H9 (cell line): Measurements from ENCODE around the gene NCAM1. TPM values are rescaled to one million over a fixed set of nuclear protein-coding genes. Genes with fewer than 3 reads are reported as not detected.

Experiments used
- DNase-seq: peaks from one replicate; pipeline ENCODE4 v3.0.0-alpha.2; 2017
- H2AFZ ChIP-seq: one replicate; pipeline ENCODE4 v1.6.1; 2013; ENCODE audit warnings: mild to moderate bottlenecking, low read length, control low read depth, moderate library complexity
- H2AK5ac ChIP-seq: 2 replicates; pipeline ENCODE4 v1.6.1; 2013; ENCODE audit warnings: low read length, control low read depth, mixed read lengths; ENCODE audit not compliant: insufficient read length
- H2BK120ac ChIP-seq: one replicate; pipeline ENCODE4 v1.6.1; 2013; ENCODE audit warnings: low read depth, mild to moderate bottlenecking, low read length, control low read depth, inconsistent platforms; ENCODE audit not compliant: poor library complexity, severe bottlenecking
- H2BK12ac ChIP-seq: 2 replicates; pipeline ENCODE4 v1.6.1; 2013; ENCODE audit warnings: low read length, control low read depth, mixed read lengths, low read depth; ENCODE audit not compliant: insufficient read length
- H2BK15ac ChIP-seq: 2 replicates; pipeline ENCODE4 v1.6.1; 2013; ENCODE audit warnings: low read depth, low read length, control low read depth
- H2BK20ac ChIP-seq: one replicate; pipeline ENCODE4 v1.6.1; 2013; ENCODE audit warnings: low read depth, mild to moderate bottlenecking, low read length, control low read depth, inconsistent platforms; ENCODE audit not compliant: poor library complexity, severe bottlenecking
- H2BK5ac ChIP-seq: 2 replicates; pipeline ENCODE4 v1.6.1; 2013; ENCODE audit warnings: low read length, control low read depth, mixed read lengths; ENCODE audit not compliant: insufficient read length
- H3K14ac ChIP-seq: 2 replicates; pipeline ENCODE4 v1.6.1; 2013; ENCODE audit warnings: low read length, control low read depth; ENCODE audit not compliant: insufficient read depth
- H3K18ac ChIP-seq: 2 replicates; pipeline ENCODE4 v1.6.1; 2013; ENCODE audit warnings: low read depth, mild to moderate bottlenecking, mixed read lengths, low read length, control low read depth; ENCODE audit not compliant: insufficient read length
- H3K23ac ChIP-seq: 2 replicates; pipeline ENCODE4 v1.6.1; 2013; ENCODE audit warnings: low read length, control low read depth, mixed read lengths, low read depth; ENCODE audit not compliant: insufficient read length
- H3K23me2 ChIP-seq: 2 replicates; pipeline ENCODE4 v1.6.1; 2013; ENCODE audit warnings: low read depth, mild to moderate bottlenecking, mixed read lengths, low read length, control low read depth; ENCODE audit not compliant: insufficient read length, poor library complexity, severe bottlenecking
- H3K27ac ChIP-seq: 2 replicates; pipeline ENCODE4 v1.5.1; 2013; ENCODE audit warnings: low read length, control low read depth, mixed read lengths, low read depth; ENCODE audit not compliant: insufficient read length
- H3K27me3 ChIP-seq: 2 replicates; pipeline ENCODE4 v1.6.1; 2013; ENCODE audit warnings: low read length, control low read depth, inconsistent platforms; ENCODE audit not compliant: insufficient read depth
- H3K4ac ChIP-seq: 2 replicates; pipeline ENCODE4 v1.6.1; 2013; ENCODE audit warnings: low read depth, mild to moderate bottlenecking, control low read depth, inconsistent platforms, low read length, moderate library complexity
- H3K4me1 ChIP-seq: 2 replicates; pipeline ENCODE4 v1.6.1; 2013; ENCODE audit warnings: low read length, control low read depth, inconsistent platforms; ENCODE audit not compliant: insufficient read depth
- H3K4me2 ChIP-seq: 2 replicates; pipeline ENCODE4 v1.6.1; 2013; ENCODE audit warnings: low read length, control low read depth, mixed read lengths; ENCODE audit not compliant: insufficient read length, insufficient read depth
- H3K56ac ChIP-seq: 2 replicates; pipeline ENCODE4 v1.6.1; 2013; ENCODE audit warnings: low read depth, mild to moderate bottlenecking, mixed read lengths, low read length, control low read depth; ENCODE audit not compliant: insufficient read length
- H3K79me1 ChIP-seq: 2 replicates; pipeline ENCODE4 v1.6.1; 2013; ENCODE audit warnings: low read depth, mild to moderate bottlenecking, moderate library complexity, low read length, control low read depth, inconsistent platforms; ENCODE audit not compliant: insufficient read depth, poor library complexity, severe bottlenecking
- H3K79me2 ChIP-seq: 2 replicates; pipeline ENCODE4 v1.6.1; 2013; ENCODE audit warnings: low read length, control low read depth, inconsistent platforms; ENCODE audit not compliant: insufficient read depth
- H3K9ac ChIP-seq: 2 replicates; pipeline ENCODE4 v1.6.1; 2013; ENCODE audit warnings: low read length, control low read depth, mixed read lengths; ENCODE audit not compliant: insufficient read length; ENCODE audit errors: extremely low read depth
- H3K9me3 ChIP-seq: one replicate; pipeline ENCODE4 v1.6.1; 2013; ENCODE audit warnings: low read depth, low read length, inconsistent platforms; ENCODE audit not compliant: control insufficient read depth
- H3T11ph ChIP-seq: one replicate; pipeline ENCODE4 v1.6.1; 2013; ENCODE audit warnings: mild to moderate bottlenecking, low read length, control low read depth, inconsistent platforms
- H4K20me1 ChIP-seq: one replicate; pipeline ENCODE4 v1.6.1; 2013; ENCODE audit not compliant: control insufficient read depth, insufficient read length, insufficient read depth
- H4K5ac ChIP-seq: 2 replicates; pipeline ENCODE4 v1.6.1; 2013; ENCODE audit warnings: low read depth, mild to moderate bottlenecking, mixed read lengths, low read length, control low read depth; ENCODE audit not compliant: insufficient read length
- H4K8ac ChIP-seq: replicated peaks from 2 replicates; pipeline ENCODE4 v1.6.1; 2013; ENCODE audit warnings: low read length, control low read depth, mixed read lengths, low read depth; ENCODE audit not compliant: insufficient read length
- H4K91ac ChIP-seq: 2 replicates; pipeline ENCODE4 v1.6.1; 2013; ENCODE audit warnings: low read depth, mild to moderate bottlenecking, moderate library complexity, mixed read lengths, low read length, control low read depth; ENCODE audit not compliant: insufficient read length
- H3K27ac Mint-ChIP-seq, 3 experiments: 2 replicates in 2 of 3; 3 replicates in 1 of 3; pipeline ENCODE4 v1.8.0; 2020 to 2021; ENCODE audit warnings: mixed read lengths in 3 of 3, mild to moderate bottlenecking in 1 of 3, moderate library complexity in 1 of 3
- H3K27me3 Mint-ChIP-seq: 2 replicates; pipeline ENCODE4 v1.8.0; 2021; ENCODE audit warnings: low read depth, mild to moderate bottlenecking, moderate library complexity, mixed read lengths
- H3K36me3 Mint-ChIP-seq, 3 experiments: 2 replicates in 2 of 3; 3 replicates in 1 of 3; pipeline ENCODE4 v1.8.0; 2020 to 2021; ENCODE audit warnings: low read depth in 3 of 3, mixed read lengths in 3 of 3; ENCODE audit not compliant: insufficient read depth in 1 of 3
- H3K4me1 Mint-ChIP-seq, 2 experiments: 2 replicates each; pipeline ENCODE4 v1.8.0; 2020; ENCODE audit warnings: mixed read lengths in 2 of 2
- H3K4me3 Mint-ChIP-seq, 2 experiments: 2 replicates in 1 of 2; 3 replicates in 1 of 2; pipeline ENCODE4 v1.8.0; 2020 to 2021; ENCODE audit warnings: mild to moderate bottlenecking in 2 of 2, mixed read lengths in 2 of 2, moderate library complexity in 1 of 2
- H3K9me3 Mint-ChIP-seq, 2 experiments: 2 replicates in 1 of 2; 3 replicates in 1 of 2; pipeline ENCODE4 v1.8.0; 2020; ENCODE audit warnings: mild to moderate bottlenecking in 2 of 2, mixed read lengths in 2 of 2, moderate library complexity in 1 of 2
- WGBS: extraction: QIAGEN DNeasy Blood & Tissue Kit; methylation state at CpG from one replicate; pipeline ENCODE4 v1.1.7; 2013; ENCODE audit warnings: missing lambda C conversion rate, low lambda C conversion rate, mixed read lengths; ENCODE audit not compliant: insufficient read length; ENCODE audit errors: extremely low coverage; 5-methylcytosine and 5-hydroxymethylcytosine counted together
- total RNA-seq: library from RNA; stranded (reverse); gene quantifications from 2 replicates; pipeline ENCODE4 v1.2.1, GENCODE V29; 2021
- TF ChIP-seq, protein P1 (sequence below): fragments of 200-600 bp; sonication (generic); conservative IDR thresholded peaks from 3 replicates; pipeline ENCODE4 v1.8.0; 2021; ENCODE audit warnings: antibody characterized with exemption, mild to moderate bottlenecking

Gene NCAM1
- total RNA-seq, 1 experiment from 2014 or later, result 2.5 TPM

DNA sequence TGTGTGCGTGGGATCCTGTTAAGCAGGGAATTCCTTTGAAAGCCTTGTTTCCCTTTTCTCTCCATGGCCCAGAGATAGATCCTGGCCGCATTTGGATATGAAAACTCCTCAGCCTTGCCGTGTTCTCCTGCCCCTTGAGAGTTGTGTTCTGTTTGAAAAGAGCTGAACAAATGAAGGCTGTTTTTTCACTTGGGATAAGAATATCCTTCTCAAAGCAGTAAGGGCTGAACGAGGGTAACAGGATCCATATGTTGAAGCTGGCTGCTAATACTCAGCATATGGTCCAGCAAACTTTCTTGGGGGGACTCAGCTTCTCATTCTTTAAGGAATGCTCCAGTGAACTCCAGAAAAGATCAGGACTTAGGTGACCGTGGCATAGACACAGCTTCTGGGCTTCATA is 238.6 kb downstream of the NCAM1 start:
- H4K91ac ChIP-seq, result no peak overlapping the region
- no peak overlapping the region for H3K18ac ChIP-seq
- no peak overlapping the region for H2BK15ac ChIP-seq
- Mint-ChIP-seq H3K36me3 (no peaks in the 10 kb centered on the region), H3K27me3 (peaks cover 3% of the 10 kb centered on the region; the same call in 1 of the 2 replicates), H3K27ac (no peak overlapping the region), H3K4me3 (no peak overlapping the region), H3K9me3 (no peaks in the 10 kb centered on the region), H3K4me1 (no peaks in the 10 kb centered on the region)
- H3K56ac ChIP-seq, result no peak overlapping the region
- no peaks in the 10 kb centered on the region for H3K79me2 ChIP-seq
- no peak overlapping the region for H3T11ph ChIP-seq
- no peak overlapping the region for H3K27ac ChIP-seq
- no peak overlapping the region for H3K9ac ChIP-seq
- H3K14ac ChIP-seq, result no peak overlapping the region
- TF ChIP-seq, protein P1, sequence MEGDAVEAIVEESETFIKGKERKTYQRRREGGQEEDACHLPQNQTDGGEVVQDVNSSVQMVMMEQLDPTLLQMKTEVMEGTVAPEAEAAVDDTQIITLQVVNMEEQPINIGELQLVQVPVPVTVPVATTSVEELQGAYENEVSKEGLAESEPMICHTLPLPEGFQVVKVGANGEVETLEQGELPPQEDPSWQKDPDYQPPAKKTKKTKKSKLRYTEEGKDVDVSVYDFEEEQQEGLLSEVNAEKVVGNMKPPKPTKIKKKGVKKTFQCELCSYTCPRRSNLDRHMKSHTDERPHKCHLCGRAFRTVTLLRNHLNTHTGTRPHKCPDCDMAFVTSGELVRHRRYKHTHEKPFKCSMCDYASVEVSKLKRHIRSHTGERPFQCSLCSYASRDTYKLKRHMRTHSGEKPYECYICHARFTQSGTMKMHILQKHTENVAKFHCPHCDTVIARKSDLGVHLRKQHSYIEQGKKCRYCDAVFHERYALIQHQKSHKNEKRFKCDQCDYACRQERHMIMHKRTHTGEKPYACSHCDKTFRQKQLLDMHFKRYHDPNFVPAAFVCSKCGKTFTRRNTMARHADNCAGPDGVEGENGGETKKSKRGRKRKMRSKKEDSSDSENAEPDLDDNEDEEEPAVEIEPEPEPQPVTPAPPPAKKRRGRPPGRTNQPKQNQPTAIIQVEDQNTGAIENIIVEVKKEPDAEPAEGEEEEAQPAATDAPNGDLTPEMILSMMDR, result no peak
- H4K8ac ChIP-seq, result no peak overlapping the region
- H3K4me2 ChIP-seq, result no peak overlapping the region
- no peaks in the 10 kb centered on the region for H3K4me1 ChIP-seq
- H3K23ac ChIP-seq, result no peak overlapping the region
- no peaks in the 10 kb centered on the region for H3K27me3 ChIP-seq
- no peak overlapping the region for H2BK5ac ChIP-seq
- DNase-seq, result no peak
- H3K79me1 ChIP-seq, result no peaks in the 10 kb centered on the region
- H2BK12ac ChIP-seq, result no peak overlapping the region
- H2AFZ ChIP-seq, result no peak overlapping the region
- no peaks in the 10 kb centered on the region for H3K23me2 ChIP-seq
- no peaks in the 10 kb centered on the region for H4K20me1 ChIP-seq
- WGBS, result no CpG with 5 or more reads among the region's 5 CpGs
- no peaks in the 10 kb centered on the region for H3K9me3 ChIP-seq
- no peak overlapping the region for H2BK120ac ChIP-seq
- H4K5ac ChIP-seq, result no peak overlapping the region
- H2BK20ac ChIP-seq, result no peak overlapping the region
- H3K4ac ChIP-seq, result no peak overlapping the region
- no peak overlapping the region for H2AK5ac ChIP-seq
